Osteoblast (primary cell): ENCODE data around the gene OR56A4. TPM values are rescaled to one million over a fixed set of nuclear protein-coding genes. Genes with fewer than 3 reads are reported as not detected.

Source experiments
- DNase-seq: peaks from one replicate; pipeline ENCODE4 v3.0.0; 2011; ENCODE audit warnings: low spot score, mixed read lengths; ENCODE audit not compliant: insufficient read length; ENCODE audit errors: missing footprints
- H2AFZ ChIP-seq: 2 replicates; pipeline ENCODE4 v1.6.0; 2011; ENCODE audit warnings: mild to moderate bottlenecking, low read length
- H3K27ac ChIP-seq: 2 replicates; pipeline ENCODE4 v1.5.1; 2011; ENCODE audit warnings: mild to moderate bottlenecking, low read depth, low read length, moderate library complexity
- H3K27me3 ChIP-seq: 2 replicates; pipeline ENCODE4 v1.6.0; 2012; ENCODE audit warnings: mild to moderate bottlenecking, control low read depth, inconsistent platforms, low read length, moderate library complexity; ENCODE audit not compliant: insufficient read depth
- H3K36me3 ChIP-seq: 2 replicates; pipeline ENCODE4 v1.5.1; 2011; ENCODE audit warnings: mild to moderate bottlenecking, low read length, control low read depth, moderate library complexity; ENCODE audit not compliant: insufficient read depth
- H3K4me1 ChIP-seq: 2 replicates; pipeline ENCODE4 v1.5.1; 2011; ENCODE audit warnings: mild to moderate bottlenecking, low read length, control low read depth, moderate library complexity; ENCODE audit not compliant: insufficient read depth
- H3K4me2 ChIP-seq: 2 replicates; pipeline ENCODE4 v1.6.0; 2011; ENCODE audit warnings: mild to moderate bottlenecking, low read length; ENCODE audit not compliant: insufficient read depth
- H3K4me3 ChIP-seq: fragments of 200-600 bp; sonication (generic); 3 replicates; pipeline ENCODE4 v1.5.1; 2012; ENCODE audit warnings: mild to moderate bottlenecking, low read length, inconsistent platforms; ENCODE audit not compliant: insufficient read depth
- H3K79me2 ChIP-seq: 2 replicates; pipeline ENCODE4 v1.6.0; 2012; ENCODE audit warnings: mild to moderate bottlenecking, low read length, control low read depth, inconsistent platforms; ENCODE audit not compliant: insufficient read depth
- H3K9me3 ChIP-seq: 2 replicates; pipeline ENCODE4 v1.5.1; 2011; ENCODE audit warnings: low read depth, low read length, control low read depth
- H4K20me1 ChIP-seq: 2 replicates; pipeline ENCODE4 v1.6.0; 2012; ENCODE audit warnings: mild to moderate bottlenecking, low read length, control low read depth; ENCODE audit not compliant: insufficient read depth
- total RNA-seq: library from RNA; depleted of rRNA; stranded (reverse); fragments of >200 nt; gene quantifications from 2 replicates; pipeline ENCODE4 v1.2.3, GENCODE V29; 2012
- TF ChIP-seq, protein P1 (sequence below): IDR thresholded peaks from 2 replicates; pipeline ENCODE4 v1.5.1; 2011; ENCODE audit warnings: mild to moderate bottlenecking, low read depth, low read length, moderate library complexity; ENCODE audit errors: extremely low read depth

The OR56A4 gene, protein sequence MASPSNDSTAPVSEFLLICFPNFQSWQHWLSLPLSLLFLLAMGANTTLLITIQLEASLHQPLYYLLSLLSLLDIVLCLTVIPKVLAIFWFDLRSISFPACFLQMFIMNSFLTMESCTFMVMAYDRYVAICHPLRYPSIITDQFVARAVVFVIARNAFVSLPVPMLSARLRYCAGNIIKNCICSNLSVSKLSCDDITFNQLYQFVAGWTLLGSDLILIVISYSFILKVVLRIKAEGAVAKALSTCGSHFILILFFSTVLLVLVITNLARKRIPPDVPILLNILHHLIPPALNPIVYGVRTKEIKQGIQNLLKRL
- not detected in 2 replicates for total RNA-seq

DNA sequence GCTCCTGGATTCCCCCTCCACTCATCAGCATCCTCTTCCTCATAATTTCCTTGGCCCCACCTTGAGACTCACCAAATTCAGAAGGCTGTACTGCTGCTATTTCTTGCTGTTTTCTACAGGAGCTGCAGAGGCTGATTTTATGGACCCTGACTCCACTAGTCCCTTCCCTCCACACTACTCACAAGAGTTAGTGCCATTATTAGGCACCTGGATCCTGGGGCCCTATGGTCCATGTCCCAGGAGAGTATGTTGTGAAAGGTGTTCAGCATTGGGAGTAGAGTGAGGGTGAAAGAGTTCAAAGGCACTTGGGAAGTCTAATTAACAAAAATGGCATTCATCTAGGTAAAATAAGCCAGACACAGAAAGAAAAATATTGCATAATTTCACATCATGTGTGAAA, at the start of gene OR56A4:
OR56A4 (minus strand) TSS at position 101 of the 400 bp plus-strand sequence. CDS start 3,954 bp downstream, outside the sequence.
- H3K27me3 ChIP-seq, result no peaks in the 10 kb centered on the region
- no peak within 1 kb of the TSS for H3K4me3 ChIP-seq
- no peaks in the 10 kb centered on the region for H3K36me3 ChIP-seq
- H2AFZ ChIP-seq, result no peak within 1 kb of the TSS
- no peaks in the 10 kb centered on the region for H3K9me3 ChIP-seq
- no peaks in the 10 kb centered on the region for H4K20me1 ChIP-seq
- no peak within 1 kb of the TSS for H3K4me2 ChIP-seq
- DNase-seq, result no peak
- H3K4me1 ChIP-seq, result no peaks in the 10 kb centered on the region
- TF ChIP-seq, protein P1, sequence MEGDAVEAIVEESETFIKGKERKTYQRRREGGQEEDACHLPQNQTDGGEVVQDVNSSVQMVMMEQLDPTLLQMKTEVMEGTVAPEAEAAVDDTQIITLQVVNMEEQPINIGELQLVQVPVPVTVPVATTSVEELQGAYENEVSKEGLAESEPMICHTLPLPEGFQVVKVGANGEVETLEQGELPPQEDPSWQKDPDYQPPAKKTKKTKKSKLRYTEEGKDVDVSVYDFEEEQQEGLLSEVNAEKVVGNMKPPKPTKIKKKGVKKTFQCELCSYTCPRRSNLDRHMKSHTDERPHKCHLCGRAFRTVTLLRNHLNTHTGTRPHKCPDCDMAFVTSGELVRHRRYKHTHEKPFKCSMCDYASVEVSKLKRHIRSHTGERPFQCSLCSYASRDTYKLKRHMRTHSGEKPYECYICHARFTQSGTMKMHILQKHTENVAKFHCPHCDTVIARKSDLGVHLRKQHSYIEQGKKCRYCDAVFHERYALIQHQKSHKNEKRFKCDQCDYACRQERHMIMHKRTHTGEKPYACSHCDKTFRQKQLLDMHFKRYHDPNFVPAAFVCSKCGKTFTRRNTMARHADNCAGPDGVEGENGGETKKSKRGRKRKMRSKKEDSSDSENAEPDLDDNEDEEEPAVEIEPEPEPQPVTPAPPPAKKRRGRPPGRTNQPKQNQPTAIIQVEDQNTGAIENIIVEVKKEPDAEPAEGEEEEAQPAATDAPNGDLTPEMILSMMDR, result no peak
- no peak within 1 kb of the TSS for H3K27ac ChIP-seq
- H3K79me2 ChIP-seq, result no peaks in the 10 kb centered on the region

DNA sequence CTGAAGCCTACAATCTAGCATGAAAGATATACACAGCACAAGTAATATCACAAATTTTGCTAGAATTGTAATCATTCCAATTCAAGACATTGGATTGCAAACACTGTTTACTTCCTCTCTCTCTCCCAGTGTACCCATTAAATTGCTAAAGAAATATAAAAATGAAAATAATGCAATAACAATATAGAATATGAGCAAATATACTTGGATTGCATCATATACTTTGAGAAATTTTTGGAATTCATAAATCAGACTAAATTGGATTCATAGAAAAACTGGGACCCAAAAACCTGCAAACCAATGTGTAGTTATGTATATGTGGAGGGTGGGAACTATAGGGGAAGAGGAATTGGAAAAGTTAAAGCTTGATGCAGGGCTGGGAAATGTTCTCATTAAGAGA, 48.8 kb upstream of the OR56A4 start:
- no peak overlapping the region for H2AFZ ChIP-seq
- no peaks in the 10 kb centered on the region for H4K20me1 ChIP-seq
- no peak overlapping the region for H3K4me2 ChIP-seq
- no peak overlapping the region for H3K4me3 ChIP-seq
- no peaks in the 10 kb centered on the region for H3K79me2 ChIP-seq
- H3K27ac ChIP-seq, result no peak overlapping the region
- DNase-seq, result no peak
- no peaks in the 10 kb centered on the region for H3K9me3 ChIP-seq
- H3K27me3 ChIP-seq, result no peaks in the 10 kb centered on the region
- TF ChIP-seq, protein P1, result no peak
- no peaks in the 10 kb centered on the region for H3K36me3 ChIP-seq
- no peaks in the 10 kb centered on the region for H3K4me1 ChIP-seq

DNA sequence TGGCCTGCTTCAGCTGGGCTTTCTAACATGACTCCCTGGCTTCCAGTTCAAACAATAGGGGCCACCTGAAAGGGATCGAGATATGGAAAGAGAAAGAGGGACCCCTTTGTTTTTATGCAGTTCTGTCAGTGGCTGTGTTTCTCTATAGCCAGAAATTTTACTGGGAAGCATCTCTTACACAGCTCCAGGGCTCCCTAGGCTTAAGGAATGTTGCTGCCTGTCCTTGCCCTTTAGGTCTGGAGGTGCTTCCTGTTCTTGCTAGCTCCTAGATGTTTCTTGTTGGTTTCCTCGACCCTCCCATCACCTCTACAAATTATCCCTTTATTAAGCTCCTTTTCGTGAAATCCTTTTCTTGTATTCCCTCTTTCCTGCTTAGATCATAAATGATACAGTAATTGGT, 45.6 kb upstream of the OR56A4 start:
- Histone ChIP-seq H3K4me1 (no peaks in the 10 kb centered on the region), H3K36me3 (no peaks in the 10 kb centered on the region)

DNA sequence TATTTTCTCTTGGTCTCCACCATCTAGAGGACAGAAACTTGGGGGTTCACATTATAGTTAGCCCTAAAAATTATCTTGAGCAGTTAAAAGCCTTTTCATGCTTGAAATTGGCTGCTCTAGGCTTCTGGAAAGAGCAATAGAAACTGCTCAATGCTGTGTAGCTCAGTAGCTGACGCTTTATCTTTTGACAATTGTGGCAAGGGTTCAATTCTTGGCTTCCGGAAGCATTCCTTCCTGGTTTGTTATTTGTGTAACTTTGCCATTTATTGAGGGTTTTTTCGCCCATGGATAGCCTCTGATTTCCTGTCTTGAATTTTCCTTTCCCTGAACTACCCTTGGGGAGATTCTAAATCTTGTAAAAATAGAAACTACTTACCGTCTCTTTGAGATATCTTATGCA, 34.1 kb upstream of the OR56A4 start:
- H3K27ac ChIP-seq, result no peak overlapping the region
- no peaks in the 10 kb centered on the region for H3K4me1 ChIP-seq
- H3K27me3 ChIP-seq, result no peaks in the 10 kb centered on the region
- no peaks in the 10 kb centered on the region for H3K79me2 ChIP-seq
- no peak for DNase-seq
- TF ChIP-seq, protein P1, result no peak
- H3K4me2 ChIP-seq, result no peak overlapping the region
- H4K20me1 ChIP-seq, result no peaks in the 10 kb centered on the region
- H3K4me3 ChIP-seq, result no peak overlapping the region
- H3K36me3 ChIP-seq, result no peaks in the 10 kb centered on the region
- no peaks in the 10 kb centered on the region for H3K9me3 ChIP-seq
- no peak overlapping the region for H2AFZ ChIP-seq

More for the DNA sequence above, 45.6 kb upstream of the OR56A4 start:
- Histone ChIP-seq H3K27me3 (no peaks in the 10 kb centered on the region), H4K20me1 (no peaks in the 10 kb centered on the region), H3K27ac (no peak overlapping the region), H2AFZ (no peak overlapping the region), H3K4me2 (no peak overlapping the region), H3K9me3 (no peaks in the 10 kb centered on the region), H3K79me2 (no peaks in the 10 kb centered on the region), H3K4me3 (no peak overlapping the region)
- TF ChIP-seq, protein P1, result no peak
- DNase-seq, result no peak
